ENCODE data around the gene TM9SF1.

Gene TM9SF1

GRCh38 chr14:24177891-24178290, 17.4 kb downstream of the TM9SF1 start:
- Histone ChIP-seq H3K36me3 (ENCODE audit: control insufficient read depth, insufficient read depth, low read length) (peaks cover 21% of the 10 kb centered on the region), H3K4me1 (ENCODE audit: control insufficient read depth, insufficient read depth, low read length) (peaks cover 16% of the 10 kb centered on the region), H3K27me3 (ENCODE audit: control insufficient read depth, insufficient read depth, low read length) (no peaks in the 10 kb centered on the region), H3K4me3 (ENCODE audit: low read length) (no peak overlapping the region), H3K9ac (ENCODE audit: low read length) (no peak overlapping the region), H3K27ac (ENCODE audit: low read depth, low read length) (no peak overlapping the region)

- peaks cover 17% of the 10 kb centered on the region for H3K4me1 ChIP-seq (ENCODE audit: control insufficient read depth, insufficient read depth, low read length)
- no peaks in the 10 kb centered on the region for H3K27me3 ChIP-seq (ENCODE audit: control insufficient read depth, insufficient read depth, low read length)
- peaks cover 21% of the 10 kb centered on the region for H3K36me3 ChIP-seq (ENCODE audit: control insufficient read depth, insufficient read depth, low read length)
- no peak overlapping the region for H3K27ac ChIP-seq (ENCODE audit: low read depth, low read length)
- H3K4me3 ChIP-seq (ENCODE audit: low read length), result no peak overlapping the region
- no peak overlapping the region for H3K9ac ChIP-seq (ENCODE audit: low read length)
Measured at GRCh38 chr14:24177041-24177825, 18.0 kb downstream of the TM9SF1 start.

GRCh38 chr14:24176599-24176998, 18.6 kb downstream of the TM9SF1 start:
- peaks cover 19% of the 10 kb centered on the region for H3K4me1 ChIP-seq (ENCODE audit: control insufficient read depth, insufficient read depth, low read length)
- H3K27me3 ChIP-seq (ENCODE audit: control insufficient read depth, insufficient read depth, low read length), result no peaks in the 10 kb centered on the region
- peaks cover 19% of the 10 kb centered on the region for H3K36me3 ChIP-seq (ENCODE audit: control insufficient read depth, insufficient read depth, low read length)
- H3K27ac ChIP-seq (ENCODE audit: low read depth, low read length), result no peak overlapping the region
- H3K9ac ChIP-seq (ENCODE audit: low read length), result no peak overlapping the region
- H3K4me3 ChIP-seq (ENCODE audit: low read length), result no peak overlapping the region

GRCh38 chr14:24172871-24173281, 22.4 kb downstream of the TM9SF1 start:
- Histone ChIP-seq H3K4me3 (ENCODE audit: low read length) (no peak overlapping the region), H3K4me1 (ENCODE audit: control insufficient read depth, insufficient read depth, low read length) (peaks cover 5% of the 10 kb centered on the region), H3K27ac (ENCODE audit: low read depth, low read length) (no peak overlapping the region), H3K27me3 (ENCODE audit: control insufficient read depth, insufficient read depth, low read length) (no peaks in the 10 kb centered on the region), H3K9ac (ENCODE audit: low read length) (no peak overlapping the region), H3K36me3 (ENCODE audit: control insufficient read depth, insufficient read depth, low read length) (peaks cover 12% of the 10 kb centered on the region)

GRCh38 chr14:24172261-24172860, 22.9 kb downstream of the TM9SF1 start:
- Histone ChIP-seq H3K4me1 (ENCODE audit: control insufficient read depth, insufficient read depth, low read length) (peaks cover 5% of the 10 kb centered on the region), H3K27me3 (ENCODE audit: control insufficient read depth, insufficient read depth, low read length) (no peaks in the 10 kb centered on the region), H3K27ac (ENCODE audit: low read depth, low read length) (peak overlapping the region; percentile 0), H3K36me3 (ENCODE audit: control insufficient read depth, insufficient read depth, low read length) (peaks cover 12% of the 10 kb centered on the region), H3K9ac (ENCODE audit: low read length) (no peak overlapping the region), H3K4me3 (ENCODE audit: low read length) (peak overlapping the region; percentile 31)

GRCh38 chr14:24171422-24172260, 23.6 kb downstream of the TM9SF1 start, which contains the start of gene REC8:
REC8 (plus strand) TSS chr14:24172080; CDS start chr14:24172553, 473 bp downstream.
- peaks cover 11% of the 10 kb centered on the region for H3K36me3 ChIP-seq (ENCODE audit: control insufficient read depth, insufficient read depth, low read length)

GRCh38 chr14:24167469-24168114, 27.6 kb downstream of the TM9SF1 start:
- H3K36me3 ChIP-seq (ENCODE audit: control insufficient read depth, insufficient read depth, low read length), result peaks cover 39% of the 10 kb centered on the region
- no peaks in the 10 kb centered on the region for H3K27me3 ChIP-seq (ENCODE audit: control insufficient read depth, insufficient read depth, low read length)
- H3K4me1 ChIP-seq (ENCODE audit: control insufficient read depth, insufficient read depth, low read length), result peaks cover 8% of the 10 kb centered on the region
- no peak overlapping the region for H3K4me3 ChIP-seq (ENCODE audit: low read length)
- H3K9ac ChIP-seq (ENCODE audit: low read length), result no peak overlapping the region
- no peak overlapping the region for H3K27ac ChIP-seq (ENCODE audit: low read depth, low read length)

More at GRCh38 chr14:24171422-24172260, 23.6 kb downstream of the TM9SF1 start, which contains the start of gene REC8:
- Histone ChIP-seq H3K27ac (ENCODE audit: low read depth, low read length) (peak within 1 kb of the TSS; percentile 32), H3K27me3 (ENCODE audit: control insufficient read depth, insufficient read depth, low read length) (no peaks in the 10 kb centered on the region), H3K9ac (ENCODE audit: low read length) (no peak within 1 kb of the TSS), H3K4me1 (ENCODE audit: control insufficient read depth, insufficient read depth, low read length) (peaks cover 5% of the 10 kb centered on the region), H3K4me3 (ENCODE audit: low read length) (peak within 1 kb of the TSS; percentile 31)

GRCh38 chr14:24165785-24166184, 29.5 kb downstream of the TM9SF1 start:
- no peak overlapping the region for H3K9ac ChIP-seq (ENCODE audit: low read length)
- H3K36me3 ChIP-seq (ENCODE audit: control insufficient read depth, insufficient read depth, low read length), result peaks cover 39% of the 10 kb centered on the region

GRCh38 chr14:24164518-24164991, 30.7 kb downstream of the TM9SF1 start:
- Histone ChIP-seq H3K27me3 (ENCODE audit: control insufficient read depth, insufficient read depth, low read length) (no peaks in the 10 kb centered on the region), H3K9ac (ENCODE audit: low read length) (no peak overlapping the region), H3K4me1 (ENCODE audit: control insufficient read depth, insufficient read depth, low read length) (peaks cover 15% of the 10 kb centered on the region), H3K36me3 (ENCODE audit: control insufficient read depth, insufficient read depth, low read length) (peaks cover 39% of the 10 kb centered on the region), H3K4me3 (ENCODE audit: low read length) (no peak overlapping the region), H3K27ac (ENCODE audit: low read depth, low read length) (no peak overlapping the region)

More at GRCh38 chr14:24165785-24166184, 29.5 kb downstream of the TM9SF1 start:
- no peak overlapping the region for H3K27ac ChIP-seq (ENCODE audit: low read depth, low read length)
- no peaks in the 10 kb centered on the region for H3K27me3 ChIP-seq (ENCODE audit: control insufficient read depth, insufficient read depth, low read length)
- no peak overlapping the region for H3K4me3 ChIP-seq (ENCODE audit: low read length)
- peaks cover 12% of the 10 kb centered on the region for H3K4me1 ChIP-seq (ENCODE audit: control insufficient read depth, insufficient read depth, low read length)

- H3K36me3 ChIP-seq (ENCODE audit: control insufficient read depth, insufficient read depth, low read length), result peaks cover 47% of the 10 kb centered on the region
- peak overlapping the region; percentile 96 for H3K27ac ChIP-seq (ENCODE audit: low read depth, low read length)
- peak overlapping the region; percentile 98 for H3K9ac ChIP-seq (ENCODE audit: low read length)
- peaks cover 15% of the 10 kb centered on the region for H3K4me1 ChIP-seq (ENCODE audit: control insufficient read depth, insufficient read depth, low read length)
- no peaks in the 10 kb centered on the region for H3K27me3 ChIP-seq (ENCODE audit: control insufficient read depth, insufficient read depth, low read length)
- peak overlapping the region; percentile 99 for H3K4me3 ChIP-seq (ENCODE audit: low read length)
Measured at GRCh38 chr14:24162093-24162492, 33.1 kb downstream of the TM9SF1 start.

- Histone ChIP-seq H3K9ac (ENCODE audit: low read length) (peak within 1 kb of the TSS; percentile 98), H3K27ac (ENCODE audit: low read depth, low read length) (peak within 1 kb of the TSS; percentile 96), H3K27me3 (ENCODE audit: control insufficient read depth, insufficient read depth, low read length) (no peaks in the 10 kb centered on the region), H3K4me1 (ENCODE audit: control insufficient read depth, insufficient read depth, low read length) (peaks cover 15% of the 10 kb centered on the region), H3K4me3 (ENCODE audit: low read length) (peak within 1 kb of the TSS; percentile 99), H3K36me3 (ENCODE audit: control insufficient read depth, insufficient read depth, low read length) (peaks cover 47% of the 10 kb centered on the region)
Measured at GRCh38 chr14:24160850-24161804, 34.1 kb downstream of the TM9SF1 start, which contains the start of gene IRF9. IRF9 (plus strand) TSS chr14:24161265; CDS start chr14:24162145, 880 bp downstream.

Measured in rectal smooth muscle tissue (tissue), 1 donor.